Prostate gland (tissue), 2 donors: Measurements from ENCODE around the gene CD48.

ENCODE experiments used
- POLR2A ChIP-seq: fragments of 450-650 bp; IDR thresholded peaks from one replicate; pipeline ENCODE4 v1.6.1; 2016; ENCODE audit warnings: antibody characterized with exemption, mild to moderate bottlenecking
- POLR2AphosphoS5 ChIP-seq: sonication (generic); formaldehyde crosslinking; IDR thresholded peaks from one replicate; pipeline ENCODE4 v1.6.1; 2017; ENCODE audit warnings: antibody characterized with exemption
- TF ChIP-seq, protein P1 (sequence below), 4 experiments: fragments of 200-600 bp in 2 of 4; fragments of 450-650 bp in 2 of 4; sonication (generic) in 2 of 4; IDR thresholded peaks; 1 replicate in 3 of 4; 2 replicates in 1 of 4; pipeline ENCODE4 v1.5.1; 2016 to 2019; ENCODE audit warnings: antibody characterized with exemption in 4 of 4, mild to moderate bottlenecking in 2 of 4, moderate library complexity in 2 of 4

DNA sequence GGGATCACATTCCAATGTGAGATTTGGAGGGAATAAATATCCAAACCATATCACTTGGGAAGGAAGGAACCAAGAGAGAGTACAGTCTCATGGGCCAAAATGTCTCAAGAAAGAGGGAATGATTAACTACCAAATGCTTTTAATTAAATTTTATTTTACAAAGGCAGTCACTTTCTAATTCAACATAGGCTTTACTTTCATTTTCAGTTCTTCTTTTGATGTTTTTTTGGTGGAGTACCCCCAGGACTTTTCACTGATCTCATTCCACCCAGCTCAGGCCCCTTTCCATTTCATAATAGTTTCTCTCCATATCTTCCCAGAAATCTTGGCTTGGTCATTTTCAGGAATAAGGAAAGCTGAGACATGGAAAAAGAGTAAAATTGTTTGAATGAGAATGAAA is 22.3 kb upstream of the CD48 start:
- TF ChIP-seq, protein P1, sequence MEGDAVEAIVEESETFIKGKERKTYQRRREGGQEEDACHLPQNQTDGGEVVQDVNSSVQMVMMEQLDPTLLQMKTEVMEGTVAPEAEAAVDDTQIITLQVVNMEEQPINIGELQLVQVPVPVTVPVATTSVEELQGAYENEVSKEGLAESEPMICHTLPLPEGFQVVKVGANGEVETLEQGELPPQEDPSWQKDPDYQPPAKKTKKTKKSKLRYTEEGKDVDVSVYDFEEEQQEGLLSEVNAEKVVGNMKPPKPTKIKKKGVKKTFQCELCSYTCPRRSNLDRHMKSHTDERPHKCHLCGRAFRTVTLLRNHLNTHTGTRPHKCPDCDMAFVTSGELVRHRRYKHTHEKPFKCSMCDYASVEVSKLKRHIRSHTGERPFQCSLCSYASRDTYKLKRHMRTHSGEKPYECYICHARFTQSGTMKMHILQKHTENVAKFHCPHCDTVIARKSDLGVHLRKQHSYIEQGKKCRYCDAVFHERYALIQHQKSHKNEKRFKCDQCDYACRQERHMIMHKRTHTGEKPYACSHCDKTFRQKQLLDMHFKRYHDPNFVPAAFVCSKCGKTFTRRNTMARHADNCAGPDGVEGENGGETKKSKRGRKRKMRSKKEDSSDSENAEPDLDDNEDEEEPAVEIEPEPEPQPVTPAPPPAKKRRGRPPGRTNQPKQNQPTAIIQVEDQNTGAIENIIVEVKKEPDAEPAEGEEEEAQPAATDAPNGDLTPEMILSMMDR (IDR thresholded peaks at IDR 0.05) = no peak
- no peak for TF ChIP-seq POLR2A
- TF ChIP-seq POLR2AphosphoS5 = no peak
